DMS53 treated with DMSO at 0.1 percent for 48 hours (cell line): ENCODE measurements around the gene OR51B6.
"Not testable (repeated sequence)": the region's sequence is repeated elsewhere in the genome, so short reads cannot be mapped to it uniquely, and the experiment has no call there.

Experiments
- DNase-seq: peaks from one replicate; lab custom pipeline; 2025; ENCODE audit not compliant: unreplicated experiment; lab: John Stamatoyannopoulos, UW

The OR51B6 gene, protein sequence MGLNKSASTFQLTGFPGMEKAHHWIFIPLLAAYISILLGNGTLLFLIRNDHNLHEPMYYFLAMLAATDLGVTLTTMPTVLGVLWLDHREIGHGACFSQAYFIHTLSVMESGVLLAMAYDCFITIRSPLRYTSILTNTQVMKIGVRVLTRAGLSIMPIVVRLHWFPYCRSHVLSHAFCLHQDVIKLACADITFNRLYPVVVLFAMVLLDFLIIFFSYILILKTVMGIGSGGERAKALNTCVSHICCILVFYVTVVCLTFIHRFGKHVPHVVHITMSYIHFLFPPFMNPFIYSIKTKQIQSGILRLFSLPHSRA

GRCh38 chr11:5351208-5351607 lies at the start of gene OR51B6:
Gene OR51B6 (plus strand): TSS chr11:5351508. CDS start chr11:5351508, 0 bp downstream.
- DNase-seq, result no peak

DNA sequence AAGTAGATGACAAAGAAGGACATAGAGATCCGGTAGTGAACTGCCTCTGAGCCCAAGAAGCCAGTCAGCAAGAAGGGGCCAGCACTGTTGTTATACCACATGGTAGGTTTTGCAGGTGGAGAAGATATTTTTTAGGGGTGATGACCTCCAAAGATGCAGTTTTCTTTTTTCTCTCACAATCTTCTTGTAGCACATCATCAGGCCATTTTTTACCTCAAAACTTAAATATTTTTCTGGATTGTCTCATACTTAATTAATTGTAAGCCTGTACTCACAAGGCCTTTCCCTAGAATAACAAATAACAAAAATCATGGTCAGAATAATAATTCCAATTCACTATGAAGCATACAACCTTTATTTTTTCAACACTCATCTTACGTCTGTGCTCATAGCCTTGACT lies 49.5 kb upstream of the OR51B6 start, which contains the start of gene OR51B4:
Gene OR51B4, minus strand, starts transcription at position 101 of the 400 bp plus-strand sequence. Its CDS starts 0 bp downstream, at position 101.
- DNase-seq, result no peak

DNA sequence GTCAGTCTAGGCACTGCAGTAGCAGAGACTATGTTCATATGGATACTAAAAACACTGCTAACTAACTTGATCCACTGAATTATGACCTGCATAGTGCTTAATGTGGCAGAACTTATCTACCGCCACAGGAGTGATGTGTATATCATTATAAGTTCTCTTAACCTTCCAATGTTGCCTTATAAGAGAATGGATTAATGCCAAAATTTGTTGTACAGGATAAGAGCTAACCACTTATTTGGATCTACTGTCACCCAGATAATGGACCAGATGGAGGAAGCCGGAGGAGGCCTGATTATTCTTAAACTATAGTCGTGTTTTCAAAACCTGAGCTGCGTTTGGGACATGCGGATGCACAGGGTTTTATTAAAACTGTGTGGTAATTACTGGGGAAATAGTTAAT lies 47.7 kb upstream of the OR51B6 start:
- no peak for DNase-seq

DNA sequence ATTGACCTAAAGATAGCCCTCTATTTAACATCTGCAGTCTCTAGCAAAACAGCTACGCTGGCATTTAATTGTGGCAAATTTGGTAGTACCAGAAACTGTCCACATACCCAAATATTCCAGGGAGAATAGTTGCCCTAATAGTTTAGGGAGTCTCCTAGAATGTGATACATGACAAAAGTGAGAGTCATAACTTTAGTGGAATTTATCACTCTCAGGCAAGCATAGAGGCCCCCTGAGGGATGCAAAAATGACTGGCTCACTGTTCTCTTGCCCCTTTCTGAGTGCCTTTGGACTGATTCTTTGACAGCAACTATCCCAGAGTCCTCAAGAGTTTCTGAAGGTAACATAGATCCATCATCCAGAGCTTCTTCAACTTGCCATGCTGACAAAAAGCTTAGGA lies 47.3 kb upstream of the OR51B6 start:
- no peak for DNase-seq

DNA sequence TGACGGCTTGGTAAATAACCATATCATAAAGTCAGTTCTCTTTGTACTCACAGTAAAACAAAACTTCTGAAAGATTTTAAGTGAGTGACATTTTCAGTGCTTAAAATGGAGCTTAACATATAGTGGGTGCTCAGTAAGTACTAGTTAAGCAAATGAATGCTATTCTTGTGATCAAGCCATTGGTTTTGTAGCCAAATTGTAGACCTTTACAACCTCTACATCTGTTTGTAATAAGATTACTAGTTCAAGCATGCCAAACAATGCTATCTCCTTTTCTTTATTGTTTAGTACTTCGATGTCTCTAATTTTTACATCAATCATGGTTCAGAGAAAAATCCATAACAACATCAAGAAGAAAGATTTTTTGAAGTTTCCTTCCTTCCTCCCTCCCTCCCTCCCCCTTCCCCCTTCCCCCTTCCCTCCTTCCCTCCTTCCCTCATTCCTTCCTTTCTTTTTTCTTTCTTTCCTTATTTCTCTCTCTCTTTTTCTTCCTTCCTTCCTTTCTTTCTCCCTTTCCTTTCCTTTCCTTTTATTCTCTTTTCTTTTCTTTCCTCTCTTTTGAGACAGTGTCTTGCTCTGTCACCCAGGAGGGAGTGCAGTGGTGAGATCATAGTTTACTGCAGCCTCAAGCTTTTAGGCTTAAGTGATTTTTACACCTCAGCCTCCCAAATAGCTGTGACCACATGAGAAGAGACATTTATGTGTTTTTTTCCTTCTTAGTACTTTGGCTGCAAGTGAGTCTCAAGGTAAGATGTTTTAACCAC lies 43.9 kb upstream of the OR51B6 start:
- no peak for DNase-seq

DNA sequence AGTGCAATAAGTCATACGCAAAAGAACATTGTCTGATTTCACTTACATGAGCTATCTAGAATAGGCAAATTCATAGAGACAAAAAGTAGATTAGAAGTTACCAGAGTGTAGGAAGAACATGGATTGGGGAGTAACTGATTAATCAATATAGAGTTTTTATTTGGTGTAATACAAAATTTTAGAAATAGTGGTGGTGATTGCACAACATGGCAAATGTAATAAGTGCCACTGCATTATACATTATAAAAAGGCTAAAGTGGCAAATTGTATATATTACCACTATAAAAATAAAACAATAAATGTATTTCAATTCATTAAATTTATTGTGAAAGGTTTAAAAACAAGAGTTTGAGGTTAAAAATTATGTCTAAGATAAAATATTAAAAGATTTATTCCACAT lies 40.9 kb upstream of the OR51B6 start:
- DNase-seq, result no peak

DNA sequence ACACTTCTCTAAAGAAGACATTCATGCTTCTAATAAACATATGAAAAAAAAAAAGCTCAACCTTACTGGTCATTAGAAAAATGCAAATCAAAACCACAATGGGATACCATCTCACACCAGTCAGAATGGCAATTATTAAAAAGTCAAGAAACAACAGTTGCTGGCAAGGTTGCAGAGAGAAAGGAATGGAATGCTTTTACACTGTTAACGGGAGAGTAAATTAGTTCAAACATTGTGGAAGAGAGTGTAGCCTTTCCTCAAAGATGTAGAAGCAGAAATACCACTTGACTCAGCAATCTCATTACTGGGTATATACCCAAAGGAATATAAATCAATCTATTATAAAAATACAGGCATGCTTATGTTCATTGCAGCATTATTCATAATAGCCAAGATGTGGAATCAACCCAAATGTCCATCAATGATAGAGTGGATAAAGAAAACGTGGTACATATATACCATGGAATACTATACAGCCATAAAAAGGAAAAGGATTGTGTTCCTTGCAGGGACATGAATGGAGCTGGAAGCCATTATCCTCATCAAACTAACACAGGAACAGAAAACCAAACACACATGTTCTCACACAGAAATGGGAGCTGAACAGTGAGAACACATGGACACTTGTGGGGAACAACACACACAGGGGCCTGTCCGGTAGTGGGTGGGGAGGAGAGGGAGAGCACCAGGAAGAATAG lies 37.8 kb upstream of the OR51B6 start:
- not testable (repeated sequence) for DNase-seq

- DNase-seq, result no peak
Observed at GRCh38 chr11:5317292-5317691, 34.0 kb upstream of the OR51B6 start.

DNA sequence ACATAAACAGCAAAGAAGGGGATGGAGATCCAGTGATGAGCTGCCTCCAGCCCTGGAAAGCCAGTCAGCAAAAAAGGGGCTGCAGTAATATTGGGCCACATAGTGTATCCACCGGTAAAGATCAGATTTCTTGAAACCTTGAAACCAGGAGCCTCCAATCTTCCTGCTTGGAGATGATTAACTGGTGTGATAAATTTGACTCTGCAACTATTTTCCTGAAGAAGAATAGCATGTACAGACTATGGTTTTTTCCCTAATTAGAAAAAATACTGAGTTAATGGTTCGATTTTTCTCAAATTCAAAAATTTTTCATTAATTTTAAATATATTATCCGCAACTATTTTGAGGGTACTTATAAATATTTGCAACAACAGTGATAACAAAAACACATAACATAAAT lies 27.1 kb upstream of the OR51B6 start, which contains the start of gene OR51B2:
Gene OR51B2, minus strand, starts transcription at position 101 of the 400 bp plus-strand sequence. Its CDS starts 0 bp downstream, at position 101.
- no peak for DNase-seq

GRCh38 chr11:5335170-5335569 lies 16.1 kb upstream of the OR51B6 start:
- DNase-seq, result no peak

- no peak for DNase-seq
Observed at GRCh38 chr11:5336331-5336730, 15.0 kb upstream of the OR51B6 start.

DNA sequence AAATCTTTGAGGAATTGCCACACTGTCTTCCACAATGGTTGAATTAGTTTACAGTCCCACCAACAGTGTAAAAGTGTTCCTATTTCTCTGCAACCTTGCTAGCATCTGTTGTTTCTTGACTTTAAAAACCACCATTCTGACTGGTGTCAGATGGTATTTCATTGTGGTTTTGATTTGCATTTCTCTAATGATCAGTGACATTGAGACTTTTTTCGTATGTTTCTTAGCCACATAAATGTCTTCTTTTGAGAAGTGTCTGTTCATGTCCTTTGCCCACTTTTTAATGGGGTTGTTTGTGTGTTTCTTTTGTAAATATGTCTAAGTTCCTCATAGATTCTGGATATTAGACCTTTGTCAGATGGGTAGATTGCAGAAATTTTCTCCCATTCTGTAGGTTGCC lies 14.1 kb upstream of the OR51B6 start:
- not testable (repeated sequence) for DNase-seq

GRCh38 chr11:5339771-5340322 lies 11.5 kb upstream of the OR51B6 start:
- DNase-seq, result no peak

DNA sequence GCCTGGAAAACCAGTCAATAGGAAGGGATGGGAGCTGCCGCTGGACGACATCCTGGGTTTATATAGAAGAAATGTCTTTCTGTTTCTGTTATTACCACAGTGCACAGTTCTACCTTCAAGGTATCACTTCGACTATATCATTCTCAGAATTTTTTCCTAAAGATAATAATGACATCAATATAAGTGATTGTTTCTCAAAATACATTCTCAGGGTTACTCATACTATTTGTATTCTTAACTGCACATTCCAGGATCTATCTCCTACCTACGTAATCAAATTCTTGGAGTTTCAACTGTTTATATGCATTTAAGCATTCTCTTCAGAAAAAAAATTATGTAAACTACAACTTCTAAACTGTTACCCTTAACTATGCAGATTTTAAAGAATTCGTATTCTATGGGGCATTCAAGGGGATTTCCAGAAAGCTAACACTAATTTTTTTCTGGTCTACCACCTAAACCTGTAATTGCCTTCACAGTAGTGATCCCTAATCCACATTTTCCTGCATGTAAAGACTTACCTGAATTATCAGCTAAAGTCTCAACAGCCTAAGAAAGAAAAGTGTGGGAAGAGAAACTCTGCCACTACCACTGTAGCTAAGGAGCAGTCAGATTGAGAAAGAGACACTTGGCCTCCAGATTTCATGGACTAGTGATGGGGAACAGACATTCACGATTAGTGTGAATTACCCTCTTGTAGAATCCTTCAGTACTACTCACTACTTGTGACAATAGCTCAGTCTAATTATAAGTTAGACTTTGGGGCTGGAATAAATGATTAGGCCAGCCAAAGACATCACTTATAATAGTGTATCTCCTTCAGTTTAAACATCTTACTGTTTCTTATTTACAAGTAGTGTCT lies 7.6 kb upstream of the OR51B6 start, which contains the start of gene OR51B5:
Gene OR51B5, minus strand, starts transcription at position 51 of the 862 bp plus-strand sequence. Its CDS starts 0 bp downstream, at position 51.
- DNase-seq, result no peak

DNA sequence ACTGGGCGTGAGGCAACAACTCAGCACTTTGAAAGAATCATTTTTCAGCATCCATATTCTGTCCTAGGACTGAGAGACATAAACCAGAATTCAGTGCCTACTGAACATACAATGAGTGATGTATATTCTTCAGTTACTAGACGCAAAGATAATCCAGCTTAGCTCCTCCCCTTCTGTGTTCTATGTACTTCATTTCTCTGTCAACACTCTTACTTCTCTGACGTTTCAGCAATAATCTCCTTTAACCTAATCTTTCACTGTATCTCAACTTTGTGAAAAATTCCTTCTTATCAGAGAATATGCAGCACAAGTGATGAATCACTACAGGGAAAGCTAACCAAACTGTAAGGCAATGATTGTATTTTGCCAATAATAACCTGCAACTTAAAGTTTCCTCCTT lies 5.5 kb upstream of the OR51B6 start:
- no peak for DNase-seq

- no peak for DNase-seq
Observed at GRCh38 chr11:5348551-5349194, 2.6 kb upstream of the OR51B6 start.

GRCh38 chr11:5349550-5349949 lies 1.8 kb upstream of the OR51B6 start:
- no peak for DNase-seq

DNA sequence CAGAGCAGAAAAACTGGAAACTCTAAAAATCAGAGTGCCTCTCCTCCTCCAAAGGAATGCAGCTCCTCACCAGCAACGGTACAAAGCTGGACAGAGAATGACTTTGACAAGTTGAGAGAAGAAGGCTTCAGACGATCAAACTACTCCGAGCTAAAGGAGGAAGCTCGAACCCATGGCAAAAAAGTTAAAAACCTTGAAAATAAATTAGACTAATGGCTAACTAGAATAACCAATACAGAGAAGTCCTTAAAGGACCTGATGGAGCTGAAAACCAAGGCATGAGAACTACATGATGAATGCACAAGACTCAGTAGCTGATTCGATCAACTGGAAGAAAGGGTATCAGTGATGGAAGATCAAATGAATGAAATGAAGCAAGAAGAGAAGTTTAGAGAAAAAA lies 4.7 kb downstream of the OR51B6 start:
- not testable (repeated sequence) for DNase-seq

DNA sequence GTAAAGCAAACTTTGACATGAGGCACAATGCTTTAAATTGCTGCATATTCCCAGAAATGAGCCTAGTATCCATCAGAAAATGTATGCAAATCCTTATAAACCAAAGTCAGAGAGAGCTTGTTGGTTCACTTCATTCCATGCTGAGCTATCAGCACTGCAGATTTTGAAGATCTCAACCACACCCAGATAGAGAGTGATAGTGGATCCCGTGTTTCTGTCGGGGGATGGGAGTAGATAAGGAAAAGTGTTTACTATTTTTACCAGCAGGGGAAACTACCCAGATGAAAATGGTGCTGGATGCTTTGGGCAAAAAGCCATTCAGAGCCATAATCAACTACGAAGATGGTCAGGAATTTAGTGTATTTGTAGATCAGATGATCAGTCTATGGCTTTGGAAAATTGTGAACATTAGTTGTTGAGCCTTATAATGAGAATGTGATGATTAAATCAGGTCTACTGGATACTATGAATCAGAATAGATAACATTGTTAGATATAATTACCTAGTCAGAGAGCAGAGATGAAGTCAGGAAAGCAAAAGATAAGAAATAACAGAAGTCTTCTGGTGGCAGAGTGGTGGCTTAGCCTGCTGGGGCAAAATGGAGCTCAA lies 10.8 kb downstream of the OR51B6 start:
- DNase-seq, result no peak
